Suprapubic skin (tissue), 3 donors: ENCODE results near the gene CTRL.

Source experiments
- CTCF ChIP-seq, 2 donors: fragments of 200-600 bp in 1 of 2; fragments of 450-650 bp in 1 of 2; sonication (generic) in 1 of 2; IDR thresholded peaks; one replicate each; pipeline ENCODE4 v1.5.1; 2016 to 2019; ENCODE audit warnings: antibody characterized with exemption in 2 of 2, mild to moderate bottlenecking in 1 of 2, moderate library complexity in 1 of 2
- EP300 ChIP-seq: sonication (generic); formaldehyde crosslinking; IDR thresholded peaks from one replicate; pipeline ENCODE4 v1.6.1; 2017; ENCODE audit warnings: antibody characterized with exemption

- TF ChIP-seq CTCF (IDR thresholded peaks at IDR 0.05) (no peak), EP300 (no peak)
These were observed 32.9 kb upstream of the CTRL start for GRCh38 chr16:67964477-67965131.
